Fibroblast of lung (primary cell): ENCODE results near the gene POTEF.
"Not testable (repeated sequence)": the region's sequence is repeated elsewhere in the genome, so short reads cannot be mapped to it uniquely, and the experiment has no call there.

Experiments
- EZH2 ChIP-seq: IDR thresholded peaks from 2 replicates; pipeline ENCODE4 v1.5.1; 2012; ENCODE audit warnings: low read length, control low read depth, mild to moderate bottlenecking; ENCODE audit errors: missing control alignments
- TF ChIP-seq, protein P1 (sequence below), 2 donors: IDR thresholded peaks in 1 of 2; conservative IDR thresholded peaks in 1 of 2; 1 replicate in 1 of 2; 2 replicates in 1 of 2; pipeline ENCODE4 v1.5.1; 2011 to 2012; ENCODE audit warnings: low read length in 2 of 2, control low read depth in 1 of 2, inconsistent platforms in 1 of 2, low read depth in 1 of 2, mild to moderate bottlenecking in 1 of 2

GRCh38 chr2:130102597-130103363 lies 26.2 kb downstream of the POTEF start:
- TF ChIP-seq, protein P1, sequence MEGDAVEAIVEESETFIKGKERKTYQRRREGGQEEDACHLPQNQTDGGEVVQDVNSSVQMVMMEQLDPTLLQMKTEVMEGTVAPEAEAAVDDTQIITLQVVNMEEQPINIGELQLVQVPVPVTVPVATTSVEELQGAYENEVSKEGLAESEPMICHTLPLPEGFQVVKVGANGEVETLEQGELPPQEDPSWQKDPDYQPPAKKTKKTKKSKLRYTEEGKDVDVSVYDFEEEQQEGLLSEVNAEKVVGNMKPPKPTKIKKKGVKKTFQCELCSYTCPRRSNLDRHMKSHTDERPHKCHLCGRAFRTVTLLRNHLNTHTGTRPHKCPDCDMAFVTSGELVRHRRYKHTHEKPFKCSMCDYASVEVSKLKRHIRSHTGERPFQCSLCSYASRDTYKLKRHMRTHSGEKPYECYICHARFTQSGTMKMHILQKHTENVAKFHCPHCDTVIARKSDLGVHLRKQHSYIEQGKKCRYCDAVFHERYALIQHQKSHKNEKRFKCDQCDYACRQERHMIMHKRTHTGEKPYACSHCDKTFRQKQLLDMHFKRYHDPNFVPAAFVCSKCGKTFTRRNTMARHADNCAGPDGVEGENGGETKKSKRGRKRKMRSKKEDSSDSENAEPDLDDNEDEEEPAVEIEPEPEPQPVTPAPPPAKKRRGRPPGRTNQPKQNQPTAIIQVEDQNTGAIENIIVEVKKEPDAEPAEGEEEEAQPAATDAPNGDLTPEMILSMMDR (conservative IDR thresholded peaks at IDR 0.05 in 1 of 2, IDR thresholded peaks at IDR 0.05 in 1 of 2; ENCODE audit: low read depth in 1 of 2, low read length in 2 of 2), result not testable (repeated sequence)
- TF ChIP-seq EZH2, result not testable (repeated sequence)
